Caco-2 (cell line): ENCODE measurements around the gene GABRD. TPM values are rescaled to one million over a fixed set of nuclear protein-coding genes. Genes with fewer than 3 reads are reported as not detected.

Experiments used
- BruUV-seq: library from RNA; stranded (reverse); fragments of 400-500 nt; replicated peaks from 2 replicates; lab custom pipeline; 2021; lab: Mats Ljungman, UMichigan
- CTCF ChIA-PET: fragments of 300-600 bp; sonication (Branson Sonifier 250); formaldehyde crosslinking; loops from one replicate; lab custom pipeline; 2022; ENCODE audit warnings: antibody characterized with exemption; lab: Charles Lee
- POLR2A ChIA-PET: fragments of 300-600 bp; sonication (Branson Sonifier 250); formaldehyde crosslinking; loops from one replicate; lab custom pipeline; 2022; ENCODE audit warnings: antibody characterized with exemption; lab: Charles Lee
- DNase-seq, 2 experiments: peaks; one replicate each; pipeline versions ENCODE4 v3.0.0 to v3.0.0-alpha.2; 2020 to 2022
- H3K27me3 ChIP-seq: replicated peaks from 2 replicates; pipeline ENCODE4 v1.6.0; 2011; ENCODE audit warnings: low read length; ENCODE audit not compliant: control insufficient read depth, insufficient read depth
- H3K36me3 ChIP-seq: 2 replicates; pipeline ENCODE4 v1.5.1; 2011; ENCODE audit warnings: low read length; ENCODE audit not compliant: control insufficient read depth, insufficient read depth
- H3K4me1 ChIP-seq: fragments of 250-450 bp; sonication (Bioruptor Pico); 2 replicates; pipeline ENCODE4 v1.5.1; 2020; ENCODE audit warnings: mild to moderate bottlenecking
- H3K4me3 ChIP-seq: 2 replicates; pipeline ENCODE4 v1.5.1; 2011; ENCODE audit warnings: low read depth, mild to moderate bottlenecking, control low read depth, low read length
- H3K9me3 ChIP-seq: fragments of 250-450 bp; sonication (Bioruptor Pico); 2 replicates; pipeline ENCODE4 v1.5.1; 2020; ENCODE audit warnings: mild to moderate bottlenecking, moderate library complexity
- H3K27ac Mint-ChIP-seq: one replicate; pipeline ENCODE4 v1.8.0; 2022; ENCODE audit warnings: mixed read lengths; ENCODE audit not compliant: unreplicated experiment
- H3K27me3 Mint-ChIP-seq: one replicate; pipeline ENCODE4 v1.8.0; 2022; ENCODE audit warnings: mixed read lengths; ENCODE audit not compliant: insufficient read depth, unreplicated experiment
- H3K36me3 Mint-ChIP-seq: one replicate; pipeline ENCODE4 v1.8.0; 2022; ENCODE audit warnings: mild to moderate bottlenecking, mixed read lengths; ENCODE audit not compliant: insufficient read depth, unreplicated experiment
- H3K4me1 Mint-ChIP-seq: one replicate; pipeline ENCODE4 v1.8.0; 2022; ENCODE audit warnings: low read depth, mixed read lengths; ENCODE audit not compliant: unreplicated experiment
- H3K4me3 Mint-ChIP-seq: one replicate; pipeline ENCODE4 v1.8.0; 2022; ENCODE audit warnings: mild to moderate bottlenecking, moderate library complexity, mixed read lengths; ENCODE audit not compliant: unreplicated experiment
- H3K9me3 Mint-ChIP-seq: one replicate; pipeline ENCODE4 v1.8.0; 2022; ENCODE audit warnings: mixed read lengths; ENCODE audit not compliant: unreplicated experiment
- intact Hi-C: fragments of 100-400 bp; cut with micrococcal nuclease; formaldehyde crosslinking; loops from one replicate; pipeline ENCODE4 v1.10.0; 2022; ENCODE audit not compliant: unreplicated experiment
- total RNA-seq: library from RNA; stranded (reverse); gene quantifications from 2 replicates; pipeline ENCODE4 v1.2.3, GENCODE V29; 2022
- TF ChIP-seq, protein P1 (sequence below), 2 experiments: fragments of 200-600 bp in 1 of 2; IDR thresholded peaks; 1 replicate in 1 of 2; 2 replicates in 1 of 2; pipeline versions ENCODE4 v1.5.1 to v1.8.0; 2011 to 2022; ENCODE audit warnings: antibody characterized with exemption in 1 of 2, control low read depth in 1 of 2, inconsistent platforms in 1 of 2, low read depth in 1 of 2, low read length in 1 of 2, mild to moderate bottlenecking in 1 of 2, moderate library complexity in 1 of 2; ENCODE audit not compliant: insufficient read depth in 1 of 2, severe bottlenecking in 1 of 2, unreplicated experiment in 1 of 2

Gene GABRD
- total RNA-seq, 1 experiment from 2014 or later: 0.34 TPM

DNA sequence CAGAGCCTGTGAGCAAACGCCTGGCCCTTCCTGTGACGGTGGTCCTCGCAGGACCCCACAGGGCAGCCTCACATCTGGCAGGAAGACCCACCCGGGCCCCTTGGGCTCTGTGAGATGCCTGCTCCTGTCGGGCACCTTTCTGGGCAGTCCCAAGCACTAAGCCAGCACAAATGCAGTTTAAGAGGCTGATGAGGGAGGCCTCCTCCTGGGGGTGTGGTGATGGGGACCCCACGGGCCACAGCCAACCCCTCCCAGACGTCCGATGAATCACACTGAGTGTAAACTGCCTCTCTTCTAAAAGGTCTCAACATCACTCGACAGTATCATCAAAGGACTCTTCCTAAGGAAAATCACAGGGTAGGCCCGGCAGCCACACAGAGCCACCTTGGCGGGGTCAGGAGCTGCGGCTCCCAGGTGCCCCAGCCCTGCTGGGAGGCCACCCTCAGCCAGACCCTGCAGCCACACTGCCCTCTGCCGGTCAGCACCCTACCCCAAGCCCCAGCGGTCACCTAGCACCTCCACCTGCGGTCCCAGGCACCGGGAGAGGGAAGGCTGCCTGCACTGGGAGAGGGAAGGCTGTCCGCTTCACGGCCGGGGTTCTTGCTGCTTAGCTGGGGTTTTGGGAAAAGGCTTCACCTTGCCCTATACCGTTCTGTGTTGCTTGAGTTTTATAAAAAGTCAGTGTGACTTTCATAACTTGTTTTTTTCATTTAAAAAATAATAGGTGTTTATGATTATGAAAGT, 27.2 kb downstream of the GABRD start:
- peaks cover 13% of the 10 kb centered on the region for H3K36me3 Mint-ChIP-seq
- Histone ChIP-seq H3K27me3 (no peaks in the 10 kb centered on the region), H3K4me1 (peaks cover 29% of the 10 kb centered on the region), H3K36me3 (no peaks in the 10 kb centered on the region), H3K4me3 (no peak overlapping the region), H3K9me3 (no peaks in the 10 kb centered on the region)
- peaks cover 14% of the 10 kb centered on the region for H3K4me1 Mint-ChIP-seq
- H3K4me3 Mint-ChIP-seq: no peak overlapping the region
- ChIA-PET CTCF (interaction anchor here (0.7 to 1.7 kb wide), 5 partner anchors 45 to 123 kb away, joined by 3 to 8 read pairs (median 5); no protein-coding TSS in a partner anchor), POLR2A (no interaction called here)
- BruUV-seq: no TSS peak
- H3K27ac Mint-ChIP-seq: no peak overlapping the region
- TF ChIP-seq, protein P1, sequence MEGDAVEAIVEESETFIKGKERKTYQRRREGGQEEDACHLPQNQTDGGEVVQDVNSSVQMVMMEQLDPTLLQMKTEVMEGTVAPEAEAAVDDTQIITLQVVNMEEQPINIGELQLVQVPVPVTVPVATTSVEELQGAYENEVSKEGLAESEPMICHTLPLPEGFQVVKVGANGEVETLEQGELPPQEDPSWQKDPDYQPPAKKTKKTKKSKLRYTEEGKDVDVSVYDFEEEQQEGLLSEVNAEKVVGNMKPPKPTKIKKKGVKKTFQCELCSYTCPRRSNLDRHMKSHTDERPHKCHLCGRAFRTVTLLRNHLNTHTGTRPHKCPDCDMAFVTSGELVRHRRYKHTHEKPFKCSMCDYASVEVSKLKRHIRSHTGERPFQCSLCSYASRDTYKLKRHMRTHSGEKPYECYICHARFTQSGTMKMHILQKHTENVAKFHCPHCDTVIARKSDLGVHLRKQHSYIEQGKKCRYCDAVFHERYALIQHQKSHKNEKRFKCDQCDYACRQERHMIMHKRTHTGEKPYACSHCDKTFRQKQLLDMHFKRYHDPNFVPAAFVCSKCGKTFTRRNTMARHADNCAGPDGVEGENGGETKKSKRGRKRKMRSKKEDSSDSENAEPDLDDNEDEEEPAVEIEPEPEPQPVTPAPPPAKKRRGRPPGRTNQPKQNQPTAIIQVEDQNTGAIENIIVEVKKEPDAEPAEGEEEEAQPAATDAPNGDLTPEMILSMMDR (IDR thresholded peaks at IDR 0.05; ENCODE audit: insufficient read depth in 1 of 2, low read depth in 1 of 2, low read length in 1 of 2, severe bottlenecking in 1 of 2, unreplicated experiment in 1 of 2): peak; percentile 67 to 78
- H3K9me3 Mint-ChIP-seq: no peaks in the 10 kb centered on the region
- peak; percentile 83 to 88 for DNase-seq
- H3K27me3 Mint-ChIP-seq: no peaks in the 10 kb centered on the region
- intact Hi-C loops: loop anchor here (1.0 to 5.0 kb wide), 3 partner anchors 44 to 102 kb away; partner anchors contain the start of gene CFAP74

DNA sequence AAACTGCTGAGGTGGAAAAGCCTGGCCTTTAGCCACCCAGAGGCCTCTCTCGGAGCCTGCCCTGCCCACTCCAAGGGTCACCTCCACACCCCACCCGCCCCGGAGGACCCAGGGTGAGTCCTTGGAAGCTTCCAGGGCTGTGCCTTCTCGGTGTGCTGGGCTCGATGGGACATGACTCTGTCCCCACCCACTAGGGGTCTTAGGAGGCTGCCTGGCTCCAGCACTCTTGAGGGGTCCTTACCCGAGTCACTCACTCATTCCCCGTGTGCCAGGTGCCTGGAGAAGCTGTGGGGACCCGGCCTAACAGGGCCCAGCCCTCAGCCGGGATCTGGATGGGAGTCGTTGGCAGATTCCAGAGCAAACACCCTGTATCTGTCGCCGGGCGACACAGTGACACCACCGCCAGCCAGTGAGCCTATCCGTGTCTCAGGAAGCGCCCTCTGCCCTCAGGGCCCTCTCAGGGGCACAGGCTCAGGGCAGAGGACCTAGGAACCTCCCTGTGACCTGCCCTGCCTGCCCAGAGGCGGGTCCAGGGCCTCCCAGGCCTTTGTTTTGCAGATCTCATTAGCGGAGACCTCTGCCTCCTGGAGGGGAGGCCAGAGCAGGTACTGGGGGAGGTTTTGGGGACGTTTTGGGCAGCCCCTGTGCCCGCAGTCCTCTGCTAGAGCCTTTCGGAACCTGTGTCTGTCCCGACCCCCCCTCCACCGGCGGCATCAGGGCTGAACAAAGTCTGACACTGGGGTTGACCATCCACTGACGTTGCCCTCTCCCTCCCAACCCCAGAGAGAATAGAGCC, 28.0 kb downstream of the GABRD start:
- CTCF ChIA-PET: interaction anchor here (0.7 to 1.7 kb wide), 5 partner anchors 45 to 124 kb away, joined by 3 to 8 read pairs (median 5); no protein-coding TSS in a partner anchor
- H3K27ac Mint-ChIP-seq: no peak overlapping the region
- Histone ChIP-seq H3K4me3 (no peak overlapping the region), H3K27me3 (no peaks in the 10 kb centered on the region), H3K4me1 (peaks cover 29% of the 10 kb centered on the region), H3K36me3 (no peaks in the 10 kb centered on the region), H3K9me3 (no peaks in the 10 kb centered on the region)
- H3K4me3 Mint-ChIP-seq: no peak overlapping the region
- TF ChIP-seq, protein P1 (IDR thresholded peaks at IDR 0.05; ENCODE audit: insufficient read depth in 1 of 2, low read depth in 1 of 2, low read length in 1 of 2, severe bottlenecking in 1 of 2, unreplicated experiment in 1 of 2): no peak
- DNase-seq: peak in 1 of 2 experiments; percentile 58
- H3K27me3 Mint-ChIP-seq: no peaks in the 10 kb centered on the region
- POLR2A ChIA-PET: no interaction called here
- peaks cover 14% of the 10 kb centered on the region for H3K4me1 Mint-ChIP-seq
- H3K36me3 Mint-ChIP-seq: peaks cover 13% of the 10 kb centered on the region
- H3K9me3 Mint-ChIP-seq: no peaks in the 10 kb centered on the region
- intact Hi-C loops: loop anchor here (1.0 to 5.0 kb wide), 3 partner anchors 45 to 103 kb away; partner anchors contain the start of gene CFAP74
- no TSS peak for BruUV-seq
